Left cardiac atrium (tissue), 4 donors: Measurements from ENCODE around the gene ARPC1A. TPM values are rescaled to one million over a fixed set of nuclear protein-coding genes. Genes with fewer than 3 reads are reported as not detected.
"Not testable (repeated sequence)": the region's sequence is repeated elsewhere in the genome, so short reads cannot be mapped to it uniquely, and the experiment has no call there.

Experiments
- ATAC-seq, 2 donors: fragments of 200-7000 bp; cut with Tn5 transposase; one replicate each; pipeline ENCODE4 v1.9.1; 2020; ENCODE audit warnings: mild to moderate bottlenecking in 2 of 2, moderate library complexity in 2 of 2
- DNase-seq: peaks from one replicate; pipeline ENCODE4 v3.0.0-alpha.2; 2020
- intact Hi-C, 2 donors: fragments of 100-400 bp; cut with DNase I; formaldehyde crosslinking; loops; one replicate each; pipeline versions ENCODE4 v1.14.1 to v1.15.1; 2022 to 2023
- total RNA-seq, 2 donors: library from RNA; stranded (reverse); fragmentation: NEBNext Ultra II Directional; extraction: Animal tissue kit (Norgen Biotek cat#: 25700); gene quantifications; one replicate each; pipeline ENCODE4 v1.2.1, GENCODE V29; 2021
- donor health status: DM: no; HTN: yes; CAD: no.
- donor health status: DM: no; HTN: yes; CAD: no; lungs with severe emphysema.
- donor health status: DM: yes; HTN: yes; CAD: no.
- donor health status: Dilated cardiomyopathy.

The ARPC1A gene
- total RNA-seq, 2 donors from 2014 or later, result 98.8 to 112 TPM

DNA sequence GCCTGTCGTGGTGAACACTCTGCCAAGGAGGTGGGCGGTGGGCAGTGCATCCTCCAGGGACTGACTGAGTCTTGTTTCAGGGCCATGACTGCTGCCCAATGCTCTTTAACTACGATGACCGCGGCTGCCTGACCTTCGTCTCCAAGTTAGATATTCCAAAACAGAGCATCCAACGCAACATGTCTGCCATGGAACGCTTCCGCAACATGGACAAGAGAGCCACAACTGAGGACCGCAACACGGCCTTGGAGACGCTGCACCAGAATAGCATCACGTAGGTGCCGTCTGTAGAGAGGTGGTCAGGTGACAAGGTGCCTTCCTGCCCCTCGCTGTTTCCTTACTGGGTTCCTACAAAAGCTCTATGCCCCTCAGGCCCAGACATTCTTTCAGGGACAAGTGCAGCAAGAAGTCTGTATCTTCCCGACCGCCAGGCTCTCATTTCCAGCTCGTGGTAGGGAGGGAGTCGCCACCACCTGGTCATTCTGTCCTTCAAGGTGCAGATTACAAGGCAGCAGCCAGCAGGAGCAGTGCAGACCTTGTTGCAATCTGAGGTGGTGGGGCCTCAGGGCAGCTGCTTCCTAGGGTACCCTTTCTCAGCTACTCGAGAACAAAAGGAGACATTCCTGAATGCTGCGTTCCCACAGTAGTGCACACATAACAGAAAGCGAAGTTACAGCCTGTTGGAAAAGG, 33.9 kb downstream of the ARPC1A start:
- no peak for ATAC-seq
- DNase-seq, result no peak
- intact Hi-C loops, result no loop called here

DNA sequence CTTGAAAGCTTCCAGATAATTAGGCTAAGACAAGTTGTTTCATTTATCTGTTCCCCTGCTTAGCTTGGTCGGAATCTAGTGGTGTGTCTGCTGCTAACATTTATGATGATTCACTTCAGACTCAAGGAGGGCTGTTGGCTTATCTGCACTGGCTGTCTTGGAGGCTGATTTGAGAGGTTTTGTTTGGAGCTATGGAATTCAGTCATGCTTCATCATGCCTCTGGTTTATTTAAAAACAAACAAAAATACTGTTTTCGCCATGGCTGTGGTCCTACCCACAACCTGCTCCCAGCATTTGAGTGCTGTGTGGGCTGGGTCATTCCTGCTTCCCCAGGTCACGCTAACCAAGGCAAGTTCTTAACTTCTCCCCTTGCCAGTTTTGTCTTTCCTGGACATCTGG, 37.1 kb downstream of the ARPC1A start:
- DNase-seq, result no peak
- ATAC-seq, result no peak
- intact Hi-C loops, result no loop called here

DNA sequence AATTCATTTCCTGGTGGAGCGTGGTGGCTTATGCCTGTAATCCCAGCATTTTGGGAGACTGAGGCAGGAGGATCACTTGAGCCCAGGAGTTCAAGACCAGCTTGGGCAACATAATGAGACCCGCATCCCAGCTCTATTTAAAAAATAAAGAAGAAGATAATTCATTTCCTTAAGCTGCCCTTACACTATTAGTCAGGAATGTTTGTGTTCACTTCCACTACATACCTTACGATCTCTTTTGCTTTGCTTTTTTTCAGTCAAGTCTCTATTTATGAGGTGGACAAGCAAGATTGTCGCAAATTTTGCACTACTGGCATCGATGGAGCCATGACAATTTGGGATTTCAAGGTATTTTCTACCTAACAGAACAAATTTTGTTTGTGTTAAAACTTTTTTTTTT, 37.6 kb downstream of the ARPC1A start:
- intact Hi-C loops, result no loop called here
- no peak for ATAC-seq
- no peak for DNase-seq

DNA sequence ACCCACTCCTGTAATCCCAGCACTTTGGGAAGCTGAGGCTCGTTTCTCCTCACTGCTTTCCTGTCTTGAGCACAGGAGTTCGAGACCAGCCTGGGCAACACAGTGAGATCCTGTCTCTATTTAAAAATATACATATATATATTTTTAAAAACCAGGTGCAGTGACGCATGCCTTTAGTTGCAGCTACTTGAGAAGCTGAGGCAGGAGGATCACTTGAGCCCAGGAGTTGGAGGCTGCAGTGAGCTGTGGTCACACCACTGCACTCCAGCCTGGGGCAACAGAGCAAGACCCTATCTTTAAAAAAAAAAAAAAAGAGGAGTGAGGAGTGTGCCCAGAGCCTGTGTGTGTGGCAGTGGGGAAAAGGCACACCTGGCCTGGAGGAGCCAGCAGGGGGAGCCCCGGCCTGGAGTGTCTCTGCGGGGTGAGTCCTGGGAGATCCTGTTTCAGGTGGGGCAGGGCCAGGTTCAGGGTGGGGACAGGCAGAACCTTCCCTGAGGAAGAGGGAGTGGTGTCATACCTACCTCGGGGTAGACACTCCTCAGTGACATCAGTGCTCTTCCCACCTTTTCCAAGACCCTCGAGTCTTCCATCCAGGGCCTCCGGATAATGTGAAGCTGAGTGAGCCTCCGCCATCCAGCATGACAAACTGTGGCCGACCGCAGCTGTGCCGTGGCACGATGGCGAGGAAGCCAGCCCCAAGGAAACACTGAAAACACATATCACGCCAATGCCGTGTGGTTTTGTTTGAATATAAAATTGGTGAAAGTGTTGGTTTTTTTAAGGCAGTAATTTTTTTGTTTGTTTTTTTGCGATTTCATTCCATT, 39.8 kb downstream of the ARPC1A start:
- intact Hi-C loops, result no loop called here
- peak; percentile 49 to 51 for ATAC-seq
- no peak for DNase-seq

DNA sequence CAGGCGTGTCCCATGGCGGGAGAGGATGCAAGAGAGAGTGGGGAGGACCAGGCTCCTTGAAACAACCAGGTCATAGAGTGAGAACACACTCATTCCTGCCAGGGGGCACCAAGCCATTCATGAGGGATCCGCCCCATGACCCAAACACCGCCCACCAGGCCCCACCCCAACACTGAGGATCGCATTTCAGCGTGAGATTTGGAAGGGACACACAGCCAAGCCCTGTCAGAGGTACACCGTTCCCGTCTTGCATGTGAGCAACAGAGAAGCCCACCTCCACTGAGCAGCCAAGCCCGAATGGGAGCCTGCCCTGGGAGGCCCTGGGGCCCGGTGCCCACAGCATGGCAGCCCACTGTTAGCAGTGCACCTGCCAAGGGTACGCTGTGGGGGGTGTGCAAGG, 40.9 kb downstream of the ARPC1A start:
- DNase-seq (no peak), ATAC-seq (no peak)
- intact Hi-C loops, result no loop called here

DNA sequence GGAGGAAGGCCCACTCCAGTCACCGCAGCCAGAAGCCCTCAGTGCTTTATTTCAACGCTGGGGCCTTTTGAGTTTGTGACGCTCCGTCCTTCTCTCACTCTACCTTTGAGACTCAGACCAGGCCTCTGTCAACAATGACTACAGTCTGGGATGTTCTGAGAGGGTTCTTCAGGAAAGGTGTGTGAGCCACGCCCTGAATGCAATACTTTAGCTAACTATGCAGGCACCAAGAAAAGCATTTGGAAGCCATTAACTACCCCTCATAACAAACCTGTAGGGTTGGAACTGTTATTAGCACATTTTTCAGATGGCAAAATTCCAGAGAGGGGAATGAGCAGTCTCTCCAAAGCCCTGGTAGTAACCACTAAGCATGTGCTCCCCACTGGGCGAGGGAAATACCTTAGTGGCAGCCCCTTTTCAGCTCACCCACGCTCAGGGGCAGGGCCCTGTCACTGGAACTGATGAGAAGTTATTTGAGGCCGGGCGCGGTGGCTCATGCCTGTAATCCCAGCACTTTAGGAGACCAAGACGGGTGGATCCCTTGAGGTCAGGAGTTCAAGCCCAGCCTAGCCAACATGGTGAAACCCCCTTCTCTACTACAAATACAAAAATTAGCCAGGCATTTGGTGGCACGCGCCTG, 43.2 kb downstream of the ARPC1A start:
- intact Hi-C loops, result no loop called here
- no peak for DNase-seq
- no peak for ATAC-seq

DNA sequence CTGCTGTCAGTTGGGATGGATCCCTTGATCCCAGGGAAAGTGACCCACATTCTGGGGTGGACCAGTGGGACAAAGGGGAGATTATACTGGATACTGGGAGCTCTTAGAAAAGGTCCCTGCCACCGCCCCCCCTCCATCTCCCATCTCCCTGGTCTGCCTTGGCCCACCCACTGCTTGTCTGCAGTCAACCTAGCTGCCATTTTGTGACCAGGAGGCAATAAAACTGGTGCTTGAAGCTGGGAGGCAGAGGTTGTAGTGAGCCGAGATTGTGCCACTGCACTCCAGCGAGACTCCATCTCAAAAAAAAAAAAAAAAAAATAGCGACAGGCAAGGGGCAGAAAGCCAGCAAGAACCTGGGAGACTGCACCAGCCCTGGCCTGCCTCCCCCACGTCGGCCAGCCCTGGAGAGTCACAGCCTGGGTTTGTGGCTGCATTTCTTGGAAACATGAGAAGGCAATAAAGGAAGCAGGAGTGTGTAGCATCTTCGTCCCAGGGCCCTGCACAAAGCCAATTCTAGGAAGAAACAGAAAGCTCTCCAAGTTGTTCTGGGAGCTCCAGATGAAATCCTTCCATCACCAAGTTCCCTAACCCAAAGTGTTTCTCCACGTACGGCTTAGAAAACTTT, 44.2 kb downstream of the ARPC1A start:
- no peak for DNase-seq
- ATAC-seq, result no peak
- intact Hi-C loops, result no loop called here

DNA sequence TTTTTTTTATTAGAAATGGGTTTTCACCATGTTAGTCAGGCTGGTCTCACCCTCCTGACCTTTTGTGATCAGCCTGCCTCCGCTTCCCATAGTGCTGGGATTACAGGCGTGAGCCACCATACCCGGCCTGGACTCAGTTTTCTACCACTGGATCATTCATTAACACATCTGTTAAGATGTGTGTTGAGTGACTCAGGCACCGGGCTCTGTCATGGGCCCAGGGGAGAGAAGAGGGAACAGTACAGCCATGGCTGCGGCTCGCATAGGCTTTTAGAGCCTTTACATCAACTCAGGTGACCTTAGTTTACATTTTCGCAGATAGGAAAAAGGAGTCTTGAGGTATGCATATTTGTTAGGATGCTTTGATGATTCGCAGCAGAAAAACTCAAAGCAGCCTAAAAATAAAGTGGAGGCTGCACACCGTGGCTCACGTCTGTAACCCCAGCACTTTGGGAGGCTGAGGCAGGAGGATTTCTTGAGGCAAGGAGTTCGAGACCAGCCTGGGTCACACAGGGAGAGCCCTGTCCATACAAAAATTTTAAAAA, 45.8 kb downstream of the ARPC1A start:
- intact Hi-C loops, result no loop called here

DNA sequence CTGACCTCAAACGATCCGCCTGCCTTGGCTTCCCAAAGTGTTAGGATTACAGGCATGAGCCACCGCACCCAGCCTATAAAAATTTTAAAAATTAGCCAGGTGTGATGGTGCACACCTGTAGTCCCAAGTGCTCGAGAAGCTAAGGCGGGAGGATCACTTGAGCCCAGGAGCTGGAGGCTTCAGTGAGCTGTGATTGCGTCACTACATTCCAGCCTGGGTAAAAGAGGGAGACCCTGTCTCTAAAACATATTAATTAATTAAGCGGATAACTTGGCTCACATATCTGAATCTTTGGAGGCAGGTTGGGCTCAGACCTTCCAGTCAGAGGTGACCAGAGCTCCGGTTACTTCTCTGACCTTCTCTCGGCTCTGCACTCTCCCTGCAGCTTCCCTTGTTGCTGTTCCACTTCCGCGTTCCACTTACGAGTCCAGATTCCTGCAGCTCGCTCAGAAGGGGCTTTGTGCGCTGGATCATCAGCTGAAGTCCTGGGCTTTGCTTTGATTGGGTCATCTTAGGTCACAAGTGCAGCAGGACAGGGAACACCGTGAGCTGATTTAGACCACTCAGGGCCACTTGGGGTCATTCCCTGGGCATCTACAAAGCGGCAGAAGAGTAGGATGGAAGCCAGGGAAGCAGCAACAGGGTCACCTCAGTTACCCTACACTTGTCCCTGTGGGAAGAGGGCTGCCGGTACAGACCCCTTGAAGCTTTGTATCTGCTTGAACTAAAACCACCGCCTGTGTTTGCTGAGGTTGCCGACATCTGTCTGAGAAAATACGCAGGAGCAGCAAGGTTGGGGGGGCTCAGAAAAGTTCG, 46.8 kb downstream of the ARPC1A start:
- intact Hi-C loops, result no loop called here
- DNase-seq, result no peak
- no peak for ATAC-seq

More for the DNA sequence above, 45.8 kb downstream of the ARPC1A start:
- no peak for DNase-seq
- no peak for ATAC-seq

DNA sequence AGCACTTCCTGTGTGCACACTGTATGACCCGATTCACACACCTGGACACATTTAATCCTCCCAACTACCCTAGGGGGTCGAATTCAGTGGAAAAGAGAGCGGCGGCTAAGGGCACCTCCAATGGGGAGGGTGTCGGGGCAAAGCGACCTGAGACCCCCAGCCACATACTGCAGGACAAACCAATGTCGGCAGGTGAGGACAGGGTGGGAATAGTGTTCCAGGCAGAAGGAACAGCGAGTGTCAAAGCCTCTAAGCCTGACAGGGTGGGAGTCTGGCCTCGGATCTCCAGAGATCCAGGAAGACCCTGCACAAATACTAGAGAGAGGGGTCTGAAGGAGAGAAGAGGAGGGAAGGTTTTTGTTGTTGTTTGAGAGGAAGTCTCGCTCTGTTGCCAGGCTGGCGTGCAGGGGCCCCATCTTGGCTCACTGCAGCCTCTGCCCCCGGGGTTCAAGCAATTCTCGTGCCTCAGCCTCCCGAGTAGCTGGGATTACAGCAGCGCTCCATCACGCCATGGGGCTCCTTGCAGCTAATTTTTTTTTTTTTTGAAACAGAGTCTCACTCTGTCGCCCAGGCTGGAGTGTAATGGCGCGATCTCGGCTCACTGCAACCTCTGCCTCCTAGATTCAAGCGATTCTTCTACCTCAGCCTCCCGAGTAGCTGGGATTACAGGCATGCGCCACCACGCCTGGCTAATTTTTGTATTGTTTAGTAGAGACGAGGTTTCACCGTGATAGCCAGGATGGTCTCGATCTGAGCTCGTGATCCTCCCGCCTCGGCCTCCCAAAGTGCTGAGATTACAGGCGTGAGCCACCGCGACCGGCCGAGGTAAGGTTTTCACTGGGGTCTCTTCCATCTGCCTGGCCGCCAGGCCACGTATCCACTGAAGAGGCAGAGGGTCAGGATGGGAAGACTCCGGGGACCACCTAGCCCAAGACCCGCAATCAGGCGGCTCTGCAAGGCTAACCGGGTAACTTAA, 47.7 kb downstream of the ARPC1A start:
- ATAC-seq (no peak), DNase-seq (no peak)
- intact Hi-C loops, result no loop called here

DNA sequence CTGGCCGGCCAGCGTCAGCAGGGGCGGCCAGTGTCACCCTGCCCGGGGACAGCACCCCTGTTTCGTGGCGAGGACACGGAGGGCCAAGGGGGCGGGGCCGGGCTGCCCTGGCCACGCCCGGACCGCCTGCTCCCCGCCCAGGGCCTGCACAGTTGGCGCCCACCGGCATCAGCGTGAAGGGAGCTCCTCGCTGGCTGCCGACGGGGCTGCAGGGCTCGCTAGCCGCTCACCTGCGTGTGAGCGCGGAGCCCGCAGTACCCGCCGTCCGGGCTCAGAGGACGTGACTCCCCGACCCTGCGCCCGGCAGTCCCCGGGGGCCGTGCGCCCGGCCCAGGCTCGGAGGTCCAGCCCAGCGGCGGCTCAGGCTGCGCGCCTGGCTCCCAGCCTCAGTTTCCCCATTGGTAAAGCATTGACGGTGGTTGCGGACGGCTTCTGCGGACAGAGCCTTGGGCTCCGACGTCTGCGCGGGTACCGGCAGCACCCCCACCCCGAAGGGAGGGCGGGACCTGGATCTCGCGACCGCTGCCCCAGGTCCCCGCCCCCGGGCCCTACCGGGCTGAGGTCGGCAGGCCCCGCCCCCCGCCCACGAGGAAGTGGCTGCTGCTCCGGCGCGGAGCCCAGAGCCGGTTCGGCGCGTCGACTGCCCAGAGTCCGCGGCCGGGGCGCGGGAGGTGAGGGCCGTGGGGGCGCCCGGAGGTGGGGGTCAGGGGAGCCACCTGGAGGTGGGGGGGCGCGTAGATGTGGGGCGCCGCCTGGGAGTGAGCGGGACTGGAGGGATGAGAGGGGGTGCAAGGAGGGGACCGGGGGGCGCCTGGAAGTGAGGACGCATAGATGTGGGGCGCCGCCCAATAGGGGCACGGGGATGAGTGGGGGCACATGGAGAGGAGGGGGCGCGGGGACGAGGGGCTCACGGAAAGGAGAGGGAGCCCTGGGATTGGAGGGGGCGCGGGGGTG, 48.7 kb downstream of the ARPC1A start, which contains the start of gene ARPC1B:
Gene ARPC1B, plus strand, starts transcription at position 620 of the 954 bp plus-strand sequence. CDS start 10,985 bp downstream, outside the sequence.
- intact Hi-C loops, result no loop called here
- ATAC-seq (peak; percentile 84 to 89), DNase-seq (peak; percentile 92)

DNA sequence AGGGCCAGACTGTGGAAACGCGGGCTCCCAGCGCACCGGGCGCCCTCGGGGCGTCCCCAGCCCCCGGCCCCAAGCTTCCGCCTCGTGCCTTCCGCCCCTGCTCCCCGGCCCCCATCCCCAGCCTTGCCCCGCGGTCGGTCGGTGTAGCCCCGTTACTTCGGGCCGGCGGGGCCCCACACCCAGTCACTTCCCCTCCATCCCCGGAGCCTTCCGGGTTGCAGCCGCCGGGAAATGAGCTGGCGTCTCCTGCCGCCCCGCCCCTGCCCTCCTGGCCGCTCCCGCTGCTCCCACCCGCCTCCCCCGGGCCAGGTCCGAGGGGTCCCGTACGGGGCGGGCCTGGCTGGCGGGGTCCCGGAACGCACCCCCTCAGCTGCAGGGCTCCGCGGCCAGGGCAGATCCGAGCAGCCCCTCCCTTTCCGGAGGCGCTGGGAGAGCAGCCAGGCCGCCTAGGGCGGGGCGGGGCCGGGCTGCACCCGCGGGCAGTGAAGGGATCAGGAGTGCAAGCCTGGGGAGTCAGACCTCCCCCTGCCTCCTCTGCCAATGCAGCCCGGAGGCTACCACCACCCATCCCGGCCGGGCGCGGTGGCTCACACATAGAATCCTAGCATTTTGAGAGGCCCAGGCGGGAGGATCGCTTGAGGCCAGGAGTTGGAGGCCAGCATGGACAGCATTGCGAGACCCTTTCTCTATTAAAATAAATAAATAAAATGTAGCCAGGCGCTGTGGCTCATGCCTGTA, 49.5 kb downstream of the ARPC1A start:
- intact Hi-C loops, result no loop called here
- ATAC-seq, result peak; percentile 76 to 79

DNA sequence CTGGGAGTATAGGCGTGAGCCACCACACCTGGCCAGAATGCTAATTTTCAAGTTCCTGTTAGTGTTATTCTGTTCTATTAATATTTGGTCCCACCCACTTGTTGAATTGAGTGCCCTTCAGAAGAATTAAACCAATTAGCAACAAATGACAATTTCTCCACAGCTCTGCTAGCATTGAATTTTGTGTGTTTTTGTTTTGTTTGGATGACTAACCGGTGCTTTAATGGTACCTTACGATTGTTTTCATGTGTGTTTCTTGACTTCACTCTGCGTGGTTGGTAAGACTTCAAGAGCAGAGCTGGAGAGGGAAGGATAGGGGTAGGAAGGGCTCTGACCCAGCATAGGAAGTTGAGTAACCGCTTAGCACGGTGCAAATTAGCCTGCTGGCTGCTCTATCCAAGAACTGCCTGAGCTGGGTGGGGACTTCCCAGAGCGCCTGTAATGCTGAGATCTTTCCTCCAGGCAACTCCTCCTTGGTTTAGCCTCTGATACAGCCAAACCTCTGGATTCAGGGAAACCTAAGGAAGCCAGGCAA, 53.4 kb downstream of the ARPC1A start:
- DNase-seq (peak; percentile 82), ATAC-seq (peak; percentile 58 to 67)
- intact Hi-C loops, result no loop called here

More for the DNA sequence above, 49.5 kb downstream of the ARPC1A start:
- peak; percentile 85 for DNase-seq

DNA sequence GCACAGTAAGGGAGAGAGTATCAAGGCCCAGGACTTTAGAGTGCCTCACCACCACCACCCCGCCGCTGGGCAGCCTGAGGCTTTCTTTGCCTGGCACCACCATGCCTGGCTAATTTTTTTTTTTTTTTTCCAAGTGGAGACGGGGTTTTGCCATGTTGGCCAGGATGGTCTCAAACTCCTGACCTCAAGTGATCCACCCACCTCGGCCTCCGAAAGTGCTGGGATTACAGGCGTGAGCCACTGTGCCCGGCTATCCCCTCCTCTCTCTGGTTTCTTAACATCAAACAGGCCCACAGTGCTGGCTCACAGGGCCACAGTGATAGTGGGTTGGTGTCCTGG, 54.0 kb downstream of the ARPC1A start:
- DNase-seq, intact Hi-C loops, ATAC-seq: not testable (repeated sequence)

DNA sequence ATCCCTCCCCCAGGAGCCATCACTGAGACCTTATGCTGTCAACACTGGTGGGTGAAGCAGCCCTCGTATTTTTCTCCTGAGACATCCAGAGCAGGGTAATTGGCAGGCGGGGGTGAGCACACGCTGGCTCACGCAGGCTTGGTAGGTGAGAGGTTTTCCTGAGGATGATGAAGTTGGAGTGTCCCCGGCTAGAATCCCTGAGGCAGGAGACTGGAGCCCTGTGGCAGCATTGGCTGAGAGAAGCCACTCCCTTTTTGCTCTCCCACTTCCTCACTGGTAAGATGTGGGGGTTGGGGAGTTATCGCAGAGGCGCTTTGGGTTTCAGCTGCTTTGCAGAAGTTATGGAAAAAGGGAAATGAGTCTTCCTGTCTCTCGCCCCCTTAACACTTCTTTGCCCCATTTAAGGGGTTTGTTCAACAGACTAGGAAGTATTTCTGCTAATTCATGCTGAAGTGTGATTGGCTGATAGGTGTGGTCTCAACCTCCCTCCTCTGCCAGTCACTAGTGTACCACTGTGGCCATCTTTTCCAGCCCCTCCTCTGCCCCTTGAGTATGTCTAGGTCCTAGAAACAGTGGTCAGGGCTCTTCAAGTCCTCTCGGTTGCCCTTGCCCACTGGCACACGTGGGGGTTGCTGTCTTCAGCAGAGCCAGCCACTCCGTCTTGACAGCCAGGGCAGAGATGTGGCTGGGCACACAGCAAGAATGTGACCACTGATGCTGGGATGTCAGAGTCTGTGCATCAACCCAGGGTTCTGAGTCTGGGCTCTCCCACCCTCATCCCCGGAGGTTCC, 54.5 kb downstream of the ARPC1A start:
- ATAC-seq, result peak; percentile 49 to 51
- DNase-seq, result peak; percentile 61
- intact Hi-C loops, result no loop called here
